GM12878 (cell line): ENCODE results near the gene TSPAN16. TPM values are rescaled to one million over a fixed set of nuclear protein-coding genes. Genes with fewer than 3 reads are reported as not detected.

ENCODE experiments used
- ATAC-seq: fragments of 200-7000 bp; cut with Tn5 transposase; 3 replicates; pipeline ENCODE4 v1.9.1; 2020; ENCODE audit warnings: mild to moderate bottlenecking, moderate library complexity
- BruUV-seq: library from RNA; stranded (reverse); fragments of 400-500 nt; replicated peaks from 2 replicates; lab custom pipeline; 2021; lab: Mats Ljungman, UMichigan
- CTCF ChIA-PET: fragments of 300-600 bp; sonication (Branson Sonifier 250); formaldehyde crosslinking; extraction: SDS; loops from one replicate; lab custom pipeline; 2021; ENCODE audit warnings: inconsistent platforms; lab: Yijun Ruan, JAX
- POLR2A ChIA-PET: fragments of 350-600 bp; formaldehyde crosslinking; extraction: SDS; loops from one replicate; lab custom pipeline; 2021; ENCODE audit warnings: inconsistent platforms; lab: Charles Lee
- RAD21 ChIA-PET: fragments of 300-600 bp; sonication (Branson Sonifier 250); formaldehyde crosslinking; loops from one replicate; lab custom pipeline; 2023; ENCODE audit warnings: antibody characterized with exemption; ENCODE audit not compliant: unreplicated experiment; lab: Charles Lee
- SMC1A ChIA-PET: fragments of 300-600 bp; sonication (Branson Sonifier 250); formaldehyde crosslinking; loops from one replicate; lab custom pipeline; 2023; ENCODE audit not compliant: unreplicated experiment, uncharacterized antibody; lab: Charles Lee
- DNase-seq: peaks from one replicate; pipeline ENCODE4 v3.0.0-alpha.2; 2011; ENCODE audit warnings: low read depth, low spot score
- FAIRE-seq: peaks from 3 replicates; lab custom pipeline; 2011; peaks lifted over from hg19 to GRCh38; lab: Jason Lieb, UNC
- H2AFZ ChIP-seq: 2 replicates; pipeline ENCODE4 v1.6.0; 2011; ENCODE audit warnings: low read depth, low read length, control low read depth; ENCODE audit not compliant: control insufficient read depth
- H3K27ac ChIP-seq: 2 replicates; pipeline ENCODE4 v1.5.1; 2011; ENCODE audit warnings: control low read depth; ENCODE audit not compliant: control insufficient read depth, insufficient read depth
- H3K27me3 ChIP-seq, 2 experiments: replicated peaks in 1 of 2; 2 replicates each; pipeline versions ENCODE4 v1.6.0 to v1.6.1; 2011; ENCODE audit warnings: low read length in 1 of 2; ENCODE audit not compliant: control insufficient read depth in 2 of 2, insufficient read depth in 2 of 2
- H3K36me3 ChIP-seq, 2 experiments: 2 replicates each; pipeline ENCODE4 v1.5.1; 2011; ENCODE audit warnings: low read length in 1 of 2; ENCODE audit not compliant: control insufficient read depth in 2 of 2, insufficient read depth in 2 of 2
- H3K4me1 ChIP-seq: 2 replicates; pipeline ENCODE4 v1.6.1; 2011; ENCODE audit warnings: mild to moderate bottlenecking, low read length, moderate library complexity, mixed read lengths; ENCODE audit not compliant: control insufficient read depth, insufficient read depth
- H3K4me2 ChIP-seq: 2 replicates; pipeline ENCODE4 v1.6.0; 2011; ENCODE audit warnings: control low read depth; ENCODE audit not compliant: control insufficient read depth, insufficient read depth
- H3K4me3 ChIP-seq: fragments of 200-600 bp; sonication (generic); 2 replicates; pipeline ENCODE4 v1.5.1; 2016
- H3K79me2 ChIP-seq: 2 replicates; pipeline ENCODE4 v1.6.0; 2011; ENCODE audit warnings: low read length; ENCODE audit not compliant: control insufficient read depth, insufficient read depth
- H3K9ac ChIP-seq: 2 replicates; pipeline ENCODE4 v1.8.0; 2011; ENCODE audit warnings: low read length, control low read depth, mixed read lengths; ENCODE audit not compliant: control insufficient read depth, insufficient read depth
- H3K9me3 ChIP-seq: replicated peaks from 3 replicates; pipeline ENCODE4 v1.5.1; 2011; ENCODE audit warnings: mild to moderate bottlenecking, low read length; ENCODE audit not compliant: control insufficient read depth, insufficient read depth
- H4K20me1 ChIP-seq: 2 replicates; pipeline ENCODE4 v1.6.0; 2011; ENCODE audit not compliant: control insufficient read depth, insufficient read depth
- ASH2L ChIP-seq: fragments of 300-600, 200-600 bp; sonication (generic); IDR thresholded peaks from 2 replicates; pipeline ENCODE4 v1.6.1; 2017; ENCODE audit warnings: low read depth, mild to moderate bottlenecking, borderline replicate concordance
- ATF2 ChIP-seq: IDR thresholded peaks from 2 replicates; pipeline ENCODE4 v1.6.1; 2012; ENCODE audit warnings: low read length, inconsistent platforms
- CHD2 ChIP-seq: IDR thresholded peaks from 2 replicates; pipeline ENCODE4 v1.6.1; 2011; ENCODE audit warnings: low read depth, low read length, improper control_type of control experiment, borderline replicate concordance
- CREM ChIP-seq: IDR thresholded peaks from 2 replicates; pipeline ENCODE4 v1.6.1; 2014; ENCODE audit warnings: antibody characterized with exemption, low read depth
- EGR1 ChIP-seq, 2 experiments: IDR thresholded peaks; 1 replicate in 1 of 2; 2 replicates in 1 of 2; pipeline ENCODE4 v1.6.1; 2011 to 2012; ENCODE audit warnings: low read depth in 2 of 2, low read length in 2 of 2, borderline replicate concordance in 1 of 2, mild to moderate bottlenecking in 1 of 2, moderate library complexity in 1 of 2
- ELK1 ChIP-seq: IDR thresholded peaks from 2 replicates; pipeline ENCODE4 v1.6.1; 2012; ENCODE audit warnings: low read depth, low read length, improper control_type of control experiment
- IKZF2 ChIP-seq, 2 experiments: fragments of 450-650 bp; IDR thresholded peaks; 2 replicates each; pipeline ENCODE4 v1.6.1; 2017; ENCODE audit warnings: mild to moderate bottlenecking in 2 of 2, moderate library complexity in 2 of 2
- MEF2B ChIP-seq: fragments of 450-650 bp; IDR thresholded peaks from 2 replicates; pipeline ENCODE4 v1.6.1; 2018; ENCODE audit warnings: mild to moderate bottlenecking, moderate library complexity; ENCODE audit not compliant: partially characterized antibody, poor library complexity, severe bottlenecking
- NR2F1 ChIP-seq: fragments of 450-650 bp; conservative IDR thresholded peaks from 2 replicates; pipeline ENCODE4 v1.6.1; 2017; ENCODE audit warnings: mild to moderate bottlenecking
- POLR2A ChIP-seq: IDR thresholded peaks from 2 replicates; pipeline ENCODE4 v1.6.1; 2011; ENCODE audit warnings: low read depth, mild to moderate bottlenecking, low read length
- RCOR1 ChIP-seq: conservative IDR thresholded peaks from 2 replicates; pipeline ENCODE4 v1.6.1; 2012; ENCODE audit warnings: low read depth, low read length, improper control_type of control experiment
- TCF12 ChIP-seq: IDR thresholded peaks from 2 replicates; pipeline ENCODE4 v1.6.1; 2011; ENCODE audit warnings: low read depth, mild to moderate bottlenecking, low read length
- TCF3 ChIP-seq: IDR thresholded peaks from 2 replicates; pipeline ENCODE4 v1.6.1; 2012; ENCODE audit warnings: low read depth, mild to moderate bottlenecking, low read length, borderline replicate concordance; ENCODE audit not compliant: insufficient read depth
- ZBTB40 ChIP-seq: fragments of 450-650 bp; IDR thresholded peaks from 2 replicates; pipeline ENCODE4 v1.6.1; 2016; ENCODE audit warnings: mild to moderate bottlenecking, moderate library complexity, borderline replicate concordance
- WGBS: methylation state at CpG from one replicate; pipeline ENCODE4 v1.1.6; 2016; ENCODE audit warnings: low lambda C conversion rate; ENCODE audit not compliant: insufficient replicate concordance, insufficient coverage; ENCODE audit errors: missing lambda C conversion rate; 5-methylcytosine and 5-hydroxymethylcytosine counted together
- in situ Hi-C: fragments of 300-500 bp; cut with MboI; formaldehyde crosslinking; loops from 9 replicates; pipeline ENCODE4 v1.14.3; 2018; ENCODE audit warnings: mixed read lengths
- intact Hi-C: fragments of 100-400 bp; cut with micrococcal nuclease; formaldehyde crosslinking; loops from one replicate; pipeline ENCODE4 v1.14.2; 2022; ENCODE audit not compliant: unreplicated experiment
- polyA plus RNA-seq, 11 experiments: library from polyadenylated mRNA; depleted of rRNA in 4 of 11; unstranded in 6 of 11; stranded (reverse) in 5 of 11; fragments of >200 nt; fragmentation: Nextera tagmentation in 4 of 11; fragmentation: Illumina TruSeq in 1 of 11; extraction: Ambion mirVana in 4 of 11; extraction: Trizol in 1 of 11; gene quantifications; 1 replicate in 1 of 11; 2 replicates in 10 of 11; pipeline versions ENCODE4 v1.2.1 to v1.2.3, GENCODE V29; 2011 to 2016; ENCODE audit warnings: inconsistent platforms in 2 of 11, missing spikeins in 2 of 11, low read depth in 1 of 11
- total RNA-seq, 4 experiments: library from RNA; depleted of rRNA in 3 of 4; stranded (reverse); fragments of >200 nt in 3 of 4; fragmentation: Illumina TruSeq in 1 of 4; extraction: Trizol in 1 of 4; gene quantifications; 2 replicates each; pipeline versions ENCODE4 v1.2.1 to v1.2.3, GENCODE V29; 2013 to 2021

The TSPAN16 gene
- total and polyA plus RNA-seq, 10 of the 15 experiments (the other 5 are each of a cell fraction or from before 2014, with no cell fraction given), result not detected

GRCh38 chr19:11339254-11340098, 43.5 kb downstream of the TSPAN16 start, which contains the start of gene RAB3D:
Gene RAB3D (minus strand): TSS chr19:11339657. CDS start chr19:11337399, 2,258 bp downstream.
- ATAC-seq (peak; percentile 99), DNase-seq (peak; percentile 50), FAIRE-seq (peak; percentile 92)
- Histone ChIP-seq H3K27ac (peak within 1 kb of the TSS; percentile 45), H3K27me3 (no peaks in the 10 kb centered on the region), H3K79me2 (no peaks in the 10 kb centered on the region), H4K20me1 (no peaks in the 10 kb centered on the region), H3K9me3 (no peaks in the 10 kb centered on the region; the same call in 2 of the 3 replicates), H3K9ac (peak within 1 kb of the TSS; percentile 62; the same call in 1 of the 2 replicates), H3K4me2 (peak within 1 kb of the TSS; percentile 90), H2AFZ (peak within 1 kb of the TSS; percentile 78), H3K4me3 (peak within 1 kb of the TSS; percentile 93), H3K4me1 (peaks cover 6% of the 10 kb centered on the region), H3K36me3 (peaks cover 0 to 5% of the 10 kb centered on the region in 2 experiments; a peak in 1 of 4 replicates)
- WGBS, result 3% methylated on average over 34 of the region's 53 CpGs
- POLR2A ChIA-PET, result interaction anchor here (0.6 to 2.4 kb wide), 11 partner anchors 8 to 1780 kb away, joined by 3 to 13 read pairs (median 3); partner anchors contain the start of gene SWSAP1
- RAD21 ChIA-PET, result interaction anchor here (0.5 to 1.4 kb wide), 6 partner anchors 14 to 453 kb away, joined by 3 to 7 read pairs (median 3); partner anchors contain the start of gene SWSAP1
- CTCF ChIA-PET, result interaction anchor here (0.6 to 2.3 kb wide), 10 partner anchors 8 to 151 kb away, joined by 3 to 11 read pairs (median 6); no protein-coding TSS in a partner anchor
- SMC1A ChIA-PET, result interaction anchor here (0.9 to 1.6 kb wide), 6 partner anchors 15 to 160 kb away, joined by 3 to 7 read pairs (median 4); partner anchors contain the start of gene TSPAN16
- no TSS peak for BruUV-seq
- in situ Hi-C loops, result no loop called here
- intact Hi-C loops, result no loop called here
- TF ChIP-seq NR2F1 (peak; percentile 89), TCF3 (0 out of 2 replicates have a peak, but pooled peaks have one; percentile 29), TCF12 (peak; percentile 57; the same call in 1 of the 2 replicates), ZBTB40 (no peak), ELK1 (0 out of 2 replicates have a peak, but pooled peaks have one; percentile 16), MEF2B (peak; percentile 27), ASH2L (no peak), CHD2 (peak; percentile 66), POLR2A (peak; percentile 80), RCOR1 (no peak), ATF2 (no peak), CREM (no peak), IKZF2 (IDR thresholded peaks at IDR 0.05) (peak in 1 of 2 experiments; percentile 14; a peak in 1 of 4 replicates), EGR1 (IDR thresholded peaks at IDR 0.05; ENCODE audit: borderline replicate concordance in 1 of 2, low read depth in 2 of 2, low read length in 2 of 2) (peak in 1 of 2 experiments; percentile 20; a peak in 1 of 3 replicates)
- TF ChIP-seq, all 136 proteins: peak for 9
